Stimulated activated CD4-positive, alpha-beta T cell treated with anti-CD3 and anti-CD28 coated beads, Interleukin-4, amount 100 ng/mL, for 24 hours (primary cell): ENCODE results near the gene CCDC90B.
"Not testable (repeated sequence)": the region's sequence is repeated elsewhere in the genome, so short reads cannot be mapped to it uniquely, and the experiment has no call there.

ENCODE experiments used
- DNase-seq: peaks from one replicate; pipeline ENCODE4 v3.0.0-alpha.2; 2020

Gene CCDC90B

GRCh38 chr11:83285151-83285770, 906 bp downstream of the CCDC90B start:
- DNase-seq: no peak

GRCh38 chr11:83284501-83285150, 1.5 kb downstream of the CCDC90B start:
- DNase-seq: no peak

DNA sequence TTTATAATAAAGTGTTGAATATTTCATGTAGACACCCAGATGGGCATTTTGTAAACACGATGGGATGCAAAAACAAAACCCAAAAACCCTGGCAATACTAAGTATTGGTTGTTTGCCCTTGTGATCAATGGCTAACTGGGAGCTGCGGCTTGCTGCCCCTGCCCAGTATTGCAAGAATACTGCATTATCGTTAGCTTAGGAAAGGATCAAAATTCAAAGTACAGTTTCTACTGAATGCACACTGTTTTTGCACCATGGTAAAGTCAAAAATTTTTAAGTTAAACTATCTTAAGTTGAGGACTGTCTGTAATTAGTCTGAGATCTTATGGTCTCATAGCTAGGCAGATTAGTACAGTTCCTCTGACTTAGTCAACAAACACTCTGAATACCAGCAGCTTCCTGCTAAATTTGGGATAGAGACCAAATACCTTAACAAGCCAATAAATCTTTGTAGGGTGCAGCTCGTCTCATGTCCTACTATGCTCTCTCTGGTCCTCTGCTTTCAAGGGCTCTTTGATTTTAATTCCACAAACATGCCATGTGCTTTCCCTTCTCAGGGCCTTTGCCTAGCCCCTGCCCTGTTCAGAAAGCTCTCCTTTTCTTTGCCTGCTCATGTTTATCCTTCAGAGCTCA, 4.0 kb downstream of the CCDC90B start:
- no peak for DNase-seq

DNA sequence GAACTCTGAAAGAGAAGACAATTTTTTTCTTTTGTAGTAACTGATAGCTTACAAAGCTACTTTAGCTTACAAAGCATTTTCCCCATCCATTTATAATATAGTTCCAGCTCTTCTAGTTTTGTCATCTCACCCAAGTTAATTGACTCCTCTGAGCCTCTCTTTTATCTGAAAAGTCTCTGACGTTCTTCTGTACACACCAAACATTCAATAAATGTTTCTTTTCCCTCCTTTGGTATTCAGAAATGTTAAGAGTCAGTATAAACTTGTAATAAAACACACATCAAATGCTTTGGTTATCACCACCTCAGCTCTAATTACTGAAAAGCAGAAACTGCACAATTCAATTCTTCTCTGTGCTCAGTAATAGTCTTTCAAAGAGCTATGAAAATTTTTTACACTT, 5.9 kb downstream of the CCDC90B start:
- no peak for DNase-seq

DNA sequence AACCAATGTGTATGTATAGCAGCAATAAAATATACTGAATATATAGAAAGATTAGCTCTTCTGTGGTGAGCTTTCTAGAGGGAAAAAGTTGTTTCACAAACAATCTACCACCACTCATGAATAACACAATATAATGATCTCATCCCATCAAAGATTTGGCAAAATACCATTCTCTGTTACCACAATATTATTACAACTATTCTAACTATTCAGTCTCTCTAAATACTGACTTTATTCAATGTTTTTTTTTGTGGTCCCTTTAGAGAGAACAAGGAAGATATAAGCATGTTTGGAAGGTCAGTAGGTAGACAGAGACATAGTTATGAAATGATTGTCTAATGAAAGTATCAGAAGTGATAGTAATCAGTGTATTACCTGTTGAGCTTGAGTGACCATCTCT, 7.8 kb downstream of the CCDC90B start:
- no peak for DNase-seq

DNA sequence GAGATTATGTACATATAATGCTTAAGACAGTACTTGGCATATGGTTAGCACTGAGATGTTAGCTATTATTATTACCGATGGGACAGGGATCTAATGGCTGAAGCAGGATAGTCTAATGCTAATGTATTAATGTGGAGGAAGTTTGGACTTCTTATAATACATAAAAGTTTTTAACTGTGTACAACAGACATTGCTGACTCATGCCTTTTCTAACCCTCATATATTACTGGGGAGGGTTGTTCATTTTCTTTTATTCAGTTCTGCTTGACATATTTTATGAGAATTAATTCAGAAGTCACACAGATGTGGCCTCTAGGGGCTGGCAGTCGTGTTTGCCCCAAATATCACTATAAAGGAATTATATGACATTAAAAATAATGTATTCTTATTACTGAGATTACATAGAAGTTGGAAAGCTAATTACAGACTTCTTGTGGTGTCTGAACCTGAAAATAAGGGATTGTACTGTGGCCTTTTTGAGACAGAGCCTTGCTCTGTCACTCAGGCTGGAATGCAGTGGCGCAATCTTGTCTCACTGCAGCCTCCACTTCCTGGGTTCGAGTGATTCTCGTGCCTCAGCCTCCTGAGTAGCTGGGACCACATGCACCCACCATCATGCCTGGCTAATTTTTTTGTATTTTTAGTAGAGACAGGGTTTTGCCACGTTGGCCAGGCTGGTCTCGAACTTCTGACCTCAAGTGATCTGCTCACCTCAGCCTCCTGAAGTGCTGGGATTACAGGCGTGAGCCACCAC, 10.1 kb downstream of the CCDC90B start:
- no peak for DNase-seq

DNA sequence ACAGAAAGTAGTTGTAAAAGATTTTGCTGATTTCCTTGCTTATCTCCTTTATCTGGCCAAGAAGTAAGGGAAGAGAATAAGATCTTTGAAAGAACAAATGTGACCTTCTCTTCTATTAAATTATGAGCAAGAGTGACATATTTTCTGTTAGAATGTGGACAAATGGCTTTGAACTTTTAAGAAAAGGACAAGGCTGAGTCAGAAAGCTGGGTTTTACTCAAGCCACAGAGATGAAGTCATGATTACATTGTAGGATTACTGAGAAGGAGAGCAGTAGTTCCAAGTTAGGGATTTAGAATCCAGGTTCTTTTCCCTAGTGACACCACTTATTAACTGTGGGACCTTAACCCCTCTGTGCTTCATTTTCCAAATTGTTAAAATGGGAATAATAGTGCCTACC, 13.5 kb downstream of the CCDC90B start:
- no peak for DNase-seq

DNA sequence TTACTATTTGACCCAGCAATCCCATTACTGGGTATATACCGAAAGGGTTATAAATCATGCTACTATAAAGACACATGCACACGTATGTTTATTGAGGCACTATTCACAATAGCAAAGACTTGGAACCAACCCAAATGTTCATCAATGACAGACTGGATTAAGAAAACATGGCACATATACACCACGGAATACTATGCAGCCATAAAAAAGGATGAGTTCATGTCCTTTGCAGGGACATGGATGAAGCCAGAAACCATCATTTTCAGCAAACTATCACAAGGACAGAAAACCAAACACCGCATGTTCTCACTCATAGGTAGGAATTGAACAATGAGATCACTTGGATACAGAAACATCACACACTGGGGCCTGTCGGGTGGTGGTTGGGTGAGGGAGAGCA, 14.4 kb downstream of the CCDC90B start:
- not testable (repeated sequence) for DNase-seq

GRCh38 chr11:83269080-83269479, 17.1 kb downstream of the CCDC90B start:
- not testable (repeated sequence) for DNase-seq

DNA sequence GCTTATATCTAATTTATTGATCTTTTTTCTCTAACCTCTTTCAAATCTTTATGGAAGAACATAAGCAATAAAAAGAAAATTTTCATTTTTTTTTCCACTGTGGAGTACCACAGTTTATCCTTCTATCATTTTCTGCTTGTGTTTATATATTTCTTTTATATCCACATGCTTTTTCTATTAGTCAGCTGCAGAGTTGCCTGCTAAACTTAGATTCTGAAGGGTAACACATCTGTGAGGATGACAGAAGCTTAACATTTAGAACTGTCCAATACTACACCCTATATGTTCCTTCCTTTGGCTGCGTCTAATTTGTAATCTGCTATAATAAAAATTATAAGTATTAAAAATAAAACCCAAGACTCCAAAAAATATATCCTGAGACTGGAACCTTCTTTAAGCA, 20.8 kb downstream of the CCDC90B start:
- no peak for DNase-seq

- DNase-seq: no peak
Measured at GRCh38 chr11:83259559-83259958, 26.6 kb downstream of the CCDC90B start.

- DNase-seq: no peak
Measured at GRCh38 chr11:83257761-83258168, 28.4 kb downstream of the CCDC90B start.

DNA sequence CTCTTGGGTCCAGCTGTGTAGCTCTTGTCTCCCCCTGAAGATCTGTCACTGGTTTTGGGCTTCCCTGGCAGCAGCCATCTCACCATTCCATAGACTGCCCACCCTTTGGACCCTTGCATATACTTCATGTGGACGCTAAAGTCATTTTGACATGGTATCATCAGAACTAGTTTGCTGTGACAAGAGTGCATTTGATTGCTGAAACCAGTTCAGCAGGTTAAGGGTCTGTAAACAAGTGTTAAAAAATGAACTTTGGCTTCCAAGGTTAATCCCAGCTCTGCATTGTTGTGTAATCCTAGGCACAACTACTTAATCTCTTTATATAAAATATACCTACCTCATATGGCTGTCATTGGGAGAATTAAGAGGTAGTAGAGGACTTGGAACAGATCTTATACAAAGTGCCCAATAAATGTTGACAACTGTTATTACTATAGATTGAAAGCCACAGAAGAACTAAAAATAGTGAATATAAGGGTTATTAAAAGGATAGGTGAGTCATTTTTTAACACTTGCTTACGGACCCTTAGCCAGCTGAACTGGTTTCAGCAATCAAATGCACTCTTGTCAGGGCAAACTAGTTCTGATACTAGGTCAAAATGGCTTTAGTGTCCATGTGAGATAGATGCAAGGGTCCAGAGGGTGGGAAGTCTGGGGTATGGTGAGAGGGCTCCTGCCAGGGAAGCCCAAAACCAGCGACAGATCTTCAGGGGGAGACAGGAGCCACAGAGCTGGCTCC, 29.4 kb downstream of the CCDC90B start:
- DNase-seq: no peak

DNA sequence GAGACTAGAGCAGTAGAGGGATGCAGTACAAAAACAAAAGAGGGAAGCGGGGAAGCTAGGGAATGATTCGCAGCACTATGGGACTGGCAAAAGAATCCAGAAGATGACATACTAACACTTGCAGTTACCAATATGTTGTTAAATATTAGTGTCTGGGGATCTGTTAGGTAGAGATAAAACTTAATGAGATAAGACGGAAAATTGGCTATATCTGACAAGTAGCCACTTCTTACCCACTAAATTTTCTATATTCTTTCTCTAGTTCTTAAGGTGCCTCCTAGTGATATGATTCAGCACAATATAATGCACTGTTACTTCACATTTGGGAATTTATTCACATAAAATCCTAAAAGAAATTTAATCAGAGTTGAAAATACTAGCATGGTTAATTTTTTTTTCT, 30.8 kb downstream of the CCDC90B start:
- DNase-seq: no peak

DNA sequence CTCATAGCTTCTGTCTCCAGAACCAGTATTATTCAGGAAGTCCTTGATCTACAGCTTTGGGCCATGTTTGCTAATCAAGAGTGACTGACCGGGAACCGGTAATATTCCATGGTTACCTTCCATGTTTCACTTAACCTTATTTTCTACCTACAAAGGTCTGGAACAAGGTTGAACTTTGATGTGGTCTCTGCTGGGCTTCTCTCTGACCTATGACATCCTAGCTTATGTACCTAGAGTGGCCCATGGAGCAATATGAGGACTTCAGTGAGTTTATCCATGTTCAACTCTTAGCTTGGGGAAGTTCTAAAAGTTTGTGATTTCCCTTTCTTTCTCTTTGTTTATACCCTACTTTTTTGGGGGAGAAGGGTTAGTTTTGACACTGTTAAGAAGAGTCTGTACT, 33.2 kb downstream of the CCDC90B start:
- DNase-seq: no peak

DNA sequence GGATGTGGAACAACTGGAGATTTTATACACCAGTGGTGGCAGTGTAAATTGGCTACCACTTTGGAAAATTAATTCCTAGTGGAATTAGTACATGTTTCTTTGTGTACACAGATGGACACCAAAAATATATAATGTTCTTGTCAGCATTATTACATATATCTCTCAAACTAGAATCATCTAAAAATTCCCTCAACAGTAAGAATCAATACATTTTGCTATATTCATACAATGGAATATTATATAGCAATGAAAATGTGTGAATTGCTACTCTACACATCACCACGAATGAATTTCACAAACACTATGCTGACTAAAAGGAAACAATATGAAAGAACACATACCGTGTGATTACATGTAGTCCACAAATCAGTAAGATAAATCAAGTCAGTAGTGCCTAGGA, 33.9 kb downstream of the CCDC90B start:
- no peak for DNase-seq

DNA sequence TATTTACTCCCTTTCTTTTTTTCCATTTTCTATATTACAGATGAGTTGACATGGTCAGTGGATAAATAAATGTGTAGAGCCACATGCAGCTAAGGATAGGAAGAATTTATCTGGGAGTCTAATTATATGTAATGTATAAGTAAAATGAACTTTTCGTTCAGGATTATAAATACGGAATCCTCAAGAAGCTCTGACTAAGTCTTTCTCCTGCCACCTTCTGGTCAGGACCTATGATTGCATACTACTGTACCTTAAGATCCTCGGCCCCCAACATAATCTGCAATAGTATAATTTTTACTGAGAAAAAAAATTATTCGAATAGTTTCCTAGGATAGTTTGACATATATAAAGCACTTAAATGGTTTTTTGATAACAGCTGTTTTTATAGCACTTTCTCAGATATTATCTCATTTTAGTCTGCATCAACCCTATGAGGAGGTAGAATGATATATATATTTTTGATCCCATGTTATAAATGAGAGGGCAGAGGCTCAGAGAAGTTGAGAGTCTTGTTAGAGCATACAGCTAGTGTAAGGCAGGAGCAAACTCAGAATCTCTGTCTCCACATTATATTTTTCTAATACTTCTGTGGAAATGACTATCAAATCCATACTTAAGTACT, 36.1 kb downstream of the CCDC90B start:
- DNase-seq: peak; percentile 8

GRCh38 chr11:83249445-83249844, 36.7 kb downstream of the CCDC90B start:
- DNase-seq: no peak

GRCh38 chr11:83241291-83241946, 44.7 kb downstream of the CCDC90B start:
- DNase-seq: peak; percentile 4

- DNase-seq: no peak
Measured at GRCh38 chr11:83238111-83238510, 48.1 kb downstream of the CCDC90B start.

- no peak for DNase-seq
Measured at GRCh38 chr11:83235825-83236224, 50.3 kb downstream of the CCDC90B start.

- DNase-seq: no peak
Measured at GRCh38 chr11:83223457-83223856, 62.7 kb downstream of the CCDC90B start.
